GM12874 (cell line): ENCODE measurements around the gene MINDY1.
A peak's percentile ranks its signal among the peaks of the same experiment; 100 is the strongest.

ENCODE experiments used
- CTCF ChIP-seq: IDR thresholded peaks from 2 replicates; pipeline ENCODE4 v1.5.1; 2011; ENCODE audit warnings: low read depth, mild to moderate bottlenecking, control low read depth, low read length, moderate library complexity; ENCODE audit not compliant: insufficient read depth

MINDY1 gene

DNA sequence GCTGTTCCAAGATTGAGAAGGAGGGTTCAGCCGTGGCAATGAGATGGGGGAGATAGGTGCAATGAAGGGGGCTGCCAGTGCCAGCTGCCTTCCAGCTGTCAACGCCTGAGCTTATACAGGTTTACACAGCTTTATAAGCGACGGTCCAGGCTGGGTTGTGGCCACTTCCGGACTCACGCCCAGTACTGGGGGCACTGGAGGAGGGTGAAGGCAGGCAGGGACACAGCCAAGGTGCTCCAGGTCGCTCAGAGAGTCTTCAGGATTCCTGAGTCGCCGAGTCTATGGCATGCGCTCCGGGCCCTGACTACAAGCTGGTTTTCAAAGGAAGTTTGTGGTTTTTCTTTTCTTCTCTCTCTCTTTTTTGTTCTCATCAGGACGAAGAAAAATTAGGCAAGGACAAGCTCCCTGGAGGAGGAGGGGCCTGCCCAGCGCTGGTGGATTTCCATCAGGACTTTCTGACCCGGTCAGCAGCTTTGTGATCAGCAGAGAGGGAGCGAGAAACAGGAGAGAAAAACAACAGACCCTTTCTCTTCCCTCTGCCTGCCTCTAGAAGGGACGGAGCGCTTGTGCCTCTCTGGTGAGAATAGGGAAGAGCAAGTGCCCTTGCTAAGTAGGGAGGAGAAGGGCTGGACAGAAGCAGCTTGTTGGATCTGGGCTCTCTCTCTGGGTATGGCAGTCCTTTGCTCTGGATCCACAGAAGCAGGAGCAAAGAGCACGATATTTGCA lies at the start of gene MINDY1:
Gene MINDY1 (minus strand): TSS at position 576 of the 726 bp plus-strand sequence. CDS start 4,285 bp downstream, outside the sequence.
- peak; percentile 51 for TF ChIP-seq CTCF

DNA sequence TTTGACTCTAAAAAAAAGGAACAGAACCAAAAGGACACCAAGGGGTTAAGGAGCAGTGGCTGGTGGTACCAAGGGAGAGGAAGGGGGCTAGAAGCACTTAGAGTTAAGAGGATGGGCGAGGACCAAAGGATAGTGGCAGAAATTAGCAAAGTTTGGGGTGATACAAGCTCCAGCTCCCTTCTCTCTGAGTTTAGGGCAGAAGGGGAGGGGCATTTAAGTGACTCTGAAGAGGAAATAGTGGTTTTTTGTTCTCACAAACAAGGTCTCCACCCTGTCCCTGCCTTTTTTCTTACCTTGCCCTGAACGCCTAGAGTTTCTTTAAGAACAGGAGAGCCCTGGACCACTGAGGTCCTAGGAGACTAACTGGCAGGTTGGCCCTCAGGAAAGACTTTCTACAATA lies 49.4 kb upstream of the MINDY1 start:
- TF ChIP-seq CTCF = no peak

- TF ChIP-seq CTCF = no peak
Measured at GRCh38 chr1:151055581-151055980, 48.9 kb upstream of the MINDY1 start.

GRCh38 chr1:151054971-151055547 lies 48.4 kb upstream of the MINDY1 start:
- no peak for TF ChIP-seq CTCF

GRCh38 chr1:151051356-151052009 lies 44.8 kb upstream of the MINDY1 start:
- TF ChIP-seq CTCF = no peak

GRCh38 chr1:151050051-151050688 lies 43.5 kb upstream of the MINDY1 start:
- TF ChIP-seq CTCF = no peak

GRCh38 chr1:151049458-151049857 lies 42.8 kb upstream of the MINDY1 start:
- TF ChIP-seq CTCF = no peak
